Astrocyte of the spinal cord (primary cell): ENCODE results near the gene HOXA1.

Source experiments
- DNase-seq: peaks from one replicate; pipeline ENCODE4 v3.0.0; 2011; ENCODE audit warnings: low read depth, low spot score
- H3K4me3 ChIP-seq: 2 replicates; pipeline ENCODE4 v1.5.1; 2011; ENCODE audit warnings: low read depth, mild to moderate bottlenecking, low read length, moderate library complexity
- CTCF ChIP-seq: IDR thresholded peaks from 2 replicates; pipeline ENCODE4 v1.5.1; 2012; ENCODE audit warnings: low read depth, mild to moderate bottlenecking, low read length, inconsistent platforms
- in situ Hi-C: cut with HindIII; loops from 2 replicates; pipeline ENCODE4 v1.10.0; 2017; ENCODE audit warnings: low sequenced_read_pairs

Gene HOXA1

GRCh38 chr7:27091941-27092818, 3.6 kb downstream of the HOXA1 start:
- TF ChIP-seq CTCF: no peak
- no peak for DNase-seq
- H3K4me3 ChIP-seq: no peak overlapping the region
- in situ Hi-C loops: no loop called here

GRCh38 chr7:27091105-27091504, 4.7 kb downstream of the HOXA1 start:
- TF ChIP-seq CTCF: no peak
- no peak overlapping the region for H3K4me3 ChIP-seq
- no peak for DNase-seq
- in situ Hi-C loops: no loop called here

- no peak for DNase-seq
- no peak overlapping the region for H3K4me3 ChIP-seq
- TF ChIP-seq CTCF: no peak
- in situ Hi-C loops: no loop called here
Measured at GRCh38 chr7:27088002-27088922, 7.5 kb downstream of the HOXA1 start.

GRCh38 chr7:27083646-27084045, 12.2 kb downstream of the HOXA1 start:
- no peak overlapping the region for H3K4me3 ChIP-seq
- in situ Hi-C loops: no loop called here
- no peak for TF ChIP-seq CTCF
- no peak for DNase-seq

GRCh38 chr7:27082171-27082570, 13.6 kb downstream of the HOXA1 start:
- in situ Hi-C loops: no loop called here
- H3K4me3 ChIP-seq: no peak overlapping the region
- DNase-seq: no peak

More at GRCh38 chr7:27082171-27082570, 13.6 kb downstream of the HOXA1 start:
- no peak for TF ChIP-seq CTCF
